Measurements from ENCODE around the gene FLOT1.
"Not testable (repeated sequence)": the region's sequence is repeated elsewhere in the genome, so short reads cannot be mapped to it uniquely, and the experiment has no call there.

- TF ChIP-seq TARDBP (IDR thresholded peaks at IDR 0.05); KDM1A (IDR thresholded peaks at IDR 0.05); CREB3 (tag; conservative IDR thresholded peaks at IDR 0.05; ENCODE audit: low read depth); U2AF1 (optimal IDR thresholded peaks at IDR 0.05; ENCODE audit: low read depth, low read length); SRSF9 (IDR thresholded peaks at IDR 0.05; ENCODE audit: borderline replicate concordance, low read depth, low read length); JUN (IDR thresholded peaks at IDR 0.05; ENCODE audit: borderline replicate concordance, low read depth, low read length); JUN (CRISPR knock-in tag; IDR thresholded peaks at IDR 0.05; ENCODE audit: borderline replicate concordance): not testable (repeated sequence)
- TF ChIP-seq ZNF592 (IDR thresholded peaks at IDR 0.05) = peak; percentile 31; the same call in 1 of the 2 replicates
Observed at GRCh38 chr6:30717845-30718720, 24.4 kb downstream of the FLOT1 start.
